ENCODE results near the gene ARHGEF26.

- TF ChIP-seq CTCF (IDR thresholded peaks at IDR 0.05; ENCODE audit: low read length) (no peak), EZH2 (IDR thresholded peaks at IDR 0.05; ENCODE audit: borderline replicate concordance, low read length) (no peak)
Observed at GRCh38 chr3:154121701-154122551, 736 bp downstream of the ARHGEF26 start.

Measured in OCI-LY1 (cell line).